Measurements from ENCODE around the gene BAIAP2L1.

The BAIAP2L1 gene

GRCh38 chr7:98369726-98370125 lies 31.2 kb downstream of the BAIAP2L1 start:
- TF ChIP-seq GATA2 (IDR thresholded peaks at IDR 0.05; ENCODE audit: low read depth, low read length) = no peak
- TF ChIP-seq GATA3 (IDR thresholded peaks at IDR 0.05; ENCODE audit: low read depth, low read length) = no peak

- no peak for TF ChIP-seq GATA3 (IDR thresholded peaks at IDR 0.05; ENCODE audit: low read depth, low read length)
These were observed 32.2 kb downstream of the BAIAP2L1 start for GRCh38 chr7:98368716-98369115.

DNA sequence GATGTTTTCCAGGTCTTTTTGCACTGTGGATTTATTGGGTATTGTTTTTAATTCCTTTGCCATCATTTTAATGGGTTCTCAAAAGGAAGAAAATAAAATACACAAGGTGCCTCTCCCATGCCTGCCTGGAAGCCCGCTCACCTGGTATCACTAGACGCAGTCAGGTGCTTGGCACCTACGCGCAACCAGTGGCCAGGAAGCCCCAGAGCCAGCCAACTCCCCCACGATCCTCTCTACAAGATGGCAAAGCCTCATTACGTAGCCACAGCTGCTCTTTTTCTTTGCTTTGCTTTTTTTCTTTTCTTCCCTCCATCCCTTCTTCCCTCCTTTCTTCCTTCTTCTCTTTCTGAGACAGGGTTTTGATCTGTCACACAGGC lies 34.3 kb downstream of the BAIAP2L1 start:
- TF ChIP-seq GATA3 (IDR thresholded peaks at IDR 0.05; ENCODE audit: low read depth, low read length) (no peak), GATA2 (IDR thresholded peaks at IDR 0.05; ENCODE audit: low read depth, low read length) (no peak)

GRCh38 chr7:98365863-98366561 lies 34.9 kb downstream of the BAIAP2L1 start:
- TF ChIP-seq GATA3 (IDR thresholded peaks at IDR 0.05; ENCODE audit: low read depth, low read length) = no peak
- no peak for TF ChIP-seq GATA2 (IDR thresholded peaks at IDR 0.05; ENCODE audit: low read depth, low read length)

- no peak for TF ChIP-seq GATA3 (IDR thresholded peaks at IDR 0.05; ENCODE audit: low read depth, low read length)
- no peak for TF ChIP-seq GATA2 (IDR thresholded peaks at IDR 0.05; ENCODE audit: low read depth, low read length)
These were observed 36.7 kb downstream of the BAIAP2L1 start for GRCh38 chr7:98364220-98364619.

DNA sequence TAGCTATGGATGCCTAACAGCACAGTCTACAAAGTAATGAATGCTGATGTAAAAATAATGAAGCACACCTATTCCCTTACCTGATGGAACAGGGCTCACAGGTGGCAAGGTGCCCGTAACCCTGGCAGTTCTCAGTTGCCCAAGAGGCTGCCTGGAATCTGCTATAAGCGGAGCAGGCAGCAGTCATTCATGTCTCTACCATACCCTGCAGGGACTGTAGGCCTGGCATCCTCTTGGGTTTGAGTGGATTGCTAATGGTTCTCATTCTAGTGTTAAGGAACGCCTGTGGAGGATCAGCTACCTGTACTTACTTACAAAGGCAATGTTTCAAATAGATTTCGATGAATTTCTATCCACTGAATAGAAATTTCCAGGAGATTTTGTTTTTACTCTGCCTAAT lies 38.4 kb downstream of the BAIAP2L1 start:
- TF ChIP-seq GATA3 (IDR thresholded peaks at IDR 0.05; ENCODE audit: low read depth, low read length) (no peak), GATA2 (IDR thresholded peaks at IDR 0.05; ENCODE audit: low read depth, low read length) (no peak)

GRCh38 chr7:98360221-98361130 lies 40.4 kb downstream of the BAIAP2L1 start:
- TF ChIP-seq GATA2 (IDR thresholded peaks at IDR 0.05; ENCODE audit: low read depth, low read length) = no peak
- no peak for TF ChIP-seq GATA3 (IDR thresholded peaks at IDR 0.05; ENCODE audit: low read depth, low read length)

DNA sequence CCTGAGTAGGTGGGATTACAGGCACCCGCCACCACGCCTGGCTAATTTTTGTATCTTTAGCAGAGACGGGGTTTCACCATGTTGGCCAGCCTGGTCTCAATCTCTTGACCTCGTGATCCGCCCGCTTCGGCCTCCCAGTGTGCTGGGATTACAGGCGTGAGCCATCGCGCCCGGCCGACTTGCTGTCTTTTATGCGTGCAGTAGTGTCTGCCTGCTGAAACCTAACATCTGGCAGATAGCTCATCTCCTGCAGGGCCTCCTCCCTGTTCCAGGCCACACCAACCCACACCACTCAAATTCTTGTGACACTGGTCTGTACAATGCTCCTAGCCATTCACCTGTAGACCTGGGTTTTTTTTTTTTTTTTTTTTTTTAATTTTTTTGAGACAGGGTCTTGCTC lies 41.5 kb downstream of the BAIAP2L1 start:
- TF ChIP-seq GATA2 (IDR thresholded peaks at IDR 0.05; ENCODE audit: low read depth, low read length) (no peak), GATA3 (IDR thresholded peaks at IDR 0.05; ENCODE audit: low read depth, low read length) (no peak)

DNA sequence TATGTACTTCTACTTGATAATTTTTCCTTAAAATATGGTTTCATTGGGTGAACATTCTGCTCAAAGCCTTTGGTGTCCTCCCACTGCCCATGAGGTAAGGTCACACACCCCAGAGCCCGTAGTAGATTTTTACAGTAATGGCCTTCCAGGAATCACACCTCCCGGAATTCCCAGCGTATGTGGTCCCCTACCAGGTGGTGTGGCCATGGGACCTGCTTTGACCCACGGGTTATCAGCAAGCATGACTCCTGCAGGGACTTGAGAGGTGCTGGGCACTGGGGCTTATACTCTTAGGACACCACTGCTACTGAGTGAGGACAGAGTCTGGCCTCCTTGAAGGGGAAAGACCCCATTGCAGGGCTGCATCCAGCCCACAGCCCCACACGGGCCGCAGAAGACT lies 42.2 kb downstream of the BAIAP2L1 start:
- TF ChIP-seq GATA2 (IDR thresholded peaks at IDR 0.05; ENCODE audit: low read depth, low read length) (no peak), GATA3 (IDR thresholded peaks at IDR 0.05; ENCODE audit: low read depth, low read length) (no peak)

DNA sequence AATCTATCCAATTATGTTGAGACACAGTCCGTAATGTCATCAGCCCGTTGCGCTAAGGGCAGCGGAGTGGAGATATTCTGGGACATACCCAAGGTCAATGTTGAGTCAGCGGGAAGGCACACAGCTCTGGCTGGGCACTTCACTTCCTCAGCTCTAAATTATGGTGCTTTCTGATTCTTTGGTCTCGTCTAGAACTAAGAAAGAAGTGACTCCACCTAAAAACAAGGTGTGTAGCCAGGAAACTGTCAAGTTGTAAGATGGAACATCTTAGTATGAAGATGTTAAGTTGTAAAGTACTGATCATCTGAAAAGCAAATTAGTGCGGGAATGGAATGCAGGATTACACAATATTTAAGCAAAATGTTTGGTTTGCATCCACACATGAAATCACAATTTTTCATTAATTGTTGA lies 43.1 kb downstream of the BAIAP2L1 start:
- TF ChIP-seq GATA2 (IDR thresholded peaks at IDR 0.05; ENCODE audit: low read depth, low read length) (no peak), GATA3 (IDR thresholded peaks at IDR 0.05; ENCODE audit: low read depth, low read length) (no peak)

- TF ChIP-seq GATA2 (IDR thresholded peaks at IDR 0.05; ENCODE audit: low read depth, low read length) (no peak), GATA3 (IDR thresholded peaks at IDR 0.05; ENCODE audit: low read depth, low read length) (no peak)
These were observed 45.7 kb downstream of the BAIAP2L1 start for GRCh38 chr7:98355250-98355538.

GRCh38 chr7:98354511-98355249 lies 46.2 kb downstream of the BAIAP2L1 start:
- no peak for TF ChIP-seq GATA2 (IDR thresholded peaks at IDR 0.05; ENCODE audit: low read depth, low read length)

- TF ChIP-seq GATA3 (IDR thresholded peaks at IDR 0.05; ENCODE audit: low read depth, low read length) (no peak), GATA2 (IDR thresholded peaks at IDR 0.05; ENCODE audit: low read depth, low read length) (no peak)
These were observed 46.8 kb downstream of the BAIAP2L1 start for GRCh38 chr7:98354052-98354451.

GRCh38 chr7:98352621-98353020 lies 48.3 kb downstream of the BAIAP2L1 start:
- TF ChIP-seq GATA2 (IDR thresholded peaks at IDR 0.05; ENCODE audit: low read depth, low read length) = no peak

GRCh38 chr7:98351136-98351535 lies 49.8 kb downstream of the BAIAP2L1 start:
- TF ChIP-seq GATA3 (IDR thresholded peaks at IDR 0.05; ENCODE audit: low read depth, low read length) (no peak), GATA2 (IDR thresholded peaks at IDR 0.05; ENCODE audit: low read depth, low read length) (no peak)
